ENCODE results near the gene NME5.

The NME5 gene

GRCh38 chr5:138067945-138068344 lies 71.3 kb downstream of the NME5 start:
- Histone ChIP-seq H3K4me3 (ENCODE audit: low read depth, low read length) (no peak overlapping the region), H3K4me1 (ENCODE audit: control insufficient read depth, insufficient read depth, low read length) (no peaks in the 10 kb centered on the region), H3K9ac (ENCODE audit: low read depth, low read length) (no peak overlapping the region), H3K36me3 (ENCODE audit: control insufficient read depth, insufficient read depth, low read length) (no peaks in the 10 kb centered on the region), H3K27me3 (ENCODE audit: control insufficient read depth, insufficient read depth, low read length) (no peaks in the 10 kb centered on the region), H3K9me3 (ENCODE audit: control insufficient read depth, insufficient read depth, low read length) (no peaks in the 10 kb centered on the region)

Measured in iPS-15b (cell line).